ENCODE data around the gene KCND2.

KCND2 gene

DNA sequence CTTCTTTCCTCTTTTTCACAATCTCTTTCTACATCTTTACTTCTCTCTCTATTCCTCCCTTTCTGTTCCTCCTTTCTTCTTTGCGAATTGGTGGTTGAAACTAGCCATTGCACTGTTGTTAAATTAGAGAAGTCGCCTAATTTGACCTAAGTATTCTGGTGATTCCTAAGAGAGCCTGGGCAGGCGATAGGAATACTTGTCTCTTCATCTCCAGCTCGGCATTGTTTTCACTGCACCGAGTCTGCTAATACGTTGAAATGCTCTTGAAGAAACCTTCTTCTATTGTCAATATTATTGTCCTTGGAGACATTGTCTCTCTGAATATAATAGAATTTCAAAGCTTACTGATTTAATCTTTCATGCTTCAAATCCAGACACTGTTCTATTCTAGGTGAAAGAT, 31.7 kb downstream of the KCND2 start:
- H3K4me2 ChIP-seq (ENCODE audit: low read length) = no peak overlapping the region
- no peaks in the 10 kb centered on the region for H3K36me3 ChIP-seq (ENCODE audit: control insufficient read depth, insufficient read depth, low read length)
- TF ChIP-seq, protein P1, sequence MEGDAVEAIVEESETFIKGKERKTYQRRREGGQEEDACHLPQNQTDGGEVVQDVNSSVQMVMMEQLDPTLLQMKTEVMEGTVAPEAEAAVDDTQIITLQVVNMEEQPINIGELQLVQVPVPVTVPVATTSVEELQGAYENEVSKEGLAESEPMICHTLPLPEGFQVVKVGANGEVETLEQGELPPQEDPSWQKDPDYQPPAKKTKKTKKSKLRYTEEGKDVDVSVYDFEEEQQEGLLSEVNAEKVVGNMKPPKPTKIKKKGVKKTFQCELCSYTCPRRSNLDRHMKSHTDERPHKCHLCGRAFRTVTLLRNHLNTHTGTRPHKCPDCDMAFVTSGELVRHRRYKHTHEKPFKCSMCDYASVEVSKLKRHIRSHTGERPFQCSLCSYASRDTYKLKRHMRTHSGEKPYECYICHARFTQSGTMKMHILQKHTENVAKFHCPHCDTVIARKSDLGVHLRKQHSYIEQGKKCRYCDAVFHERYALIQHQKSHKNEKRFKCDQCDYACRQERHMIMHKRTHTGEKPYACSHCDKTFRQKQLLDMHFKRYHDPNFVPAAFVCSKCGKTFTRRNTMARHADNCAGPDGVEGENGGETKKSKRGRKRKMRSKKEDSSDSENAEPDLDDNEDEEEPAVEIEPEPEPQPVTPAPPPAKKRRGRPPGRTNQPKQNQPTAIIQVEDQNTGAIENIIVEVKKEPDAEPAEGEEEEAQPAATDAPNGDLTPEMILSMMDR (IDR thresholded peaks at IDR 0.05) = no peak
- H3K9ac ChIP-seq = no peak overlapping the region
- no peaks in the 10 kb centered on the region for H3K9me3 ChIP-seq (ENCODE audit: control insufficient read depth, low read length)
- H3K4me3 ChIP-seq (ENCODE audit: low read depth, low read length) = no peak overlapping the region
- no peaks in the 10 kb centered on the region for H3K27me3 ChIP-seq (ENCODE audit: control insufficient read depth, insufficient read depth, low read length)
- H3K27ac ChIP-seq = no peak overlapping the region
- no peaks in the 10 kb centered on the region for H3K79me2 ChIP-seq
- H3K4me1 ChIP-seq = no peaks in the 10 kb centered on the region
- H2AFZ ChIP-seq = no peak overlapping the region

- Histone ChIP-seq H2AFZ (no peak overlapping the region), H3K27me3 (ENCODE audit: control insufficient read depth, insufficient read depth, low read length) (no peaks in the 10 kb centered on the region), H3K4me3 (ENCODE audit: low read depth, low read length) (no peak overlapping the region), H3K4me1 (no peaks in the 10 kb centered on the region), H3K36me3 (ENCODE audit: control insufficient read depth, insufficient read depth, low read length) (no peaks in the 10 kb centered on the region), H3K4me2 (ENCODE audit: low read length) (no peak overlapping the region), H3K9ac (no peak overlapping the region), H3K79me2 (no peaks in the 10 kb centered on the region), H3K27ac (no peak overlapping the region), H3K9me3 (ENCODE audit: control insufficient read depth, low read length) (no peaks in the 10 kb centered on the region)
- TF ChIP-seq, protein P1 (IDR thresholded peaks at IDR 0.05) = no peak
Measured at GRCh38 chr7:120307991-120308545, 35.1 kb downstream of the KCND2 start.

GRCh38 chr7:120311028-120311788, 38.2 kb downstream of the KCND2 start:
- Histone ChIP-seq H2AFZ (no peak overlapping the region), H3K36me3 (ENCODE audit: control insufficient read depth, insufficient read depth, low read length) (no peaks in the 10 kb centered on the region), H3K9ac (no peak overlapping the region), H3K27ac (no peak overlapping the region), H3K4me3 (ENCODE audit: low read depth, low read length) (no peak overlapping the region), H3K79me2 (no peaks in the 10 kb centered on the region), H3K4me1 (no peaks in the 10 kb centered on the region), H3K9me3 (ENCODE audit: control insufficient read depth, low read length) (no peaks in the 10 kb centered on the region), H3K27me3 (ENCODE audit: control insufficient read depth, insufficient read depth, low read length) (no peaks in the 10 kb centered on the region), H3K4me2 (ENCODE audit: low read length) (no peak overlapping the region)
- TF ChIP-seq, protein P1 (IDR thresholded peaks at IDR 0.05) = no peak

DNA sequence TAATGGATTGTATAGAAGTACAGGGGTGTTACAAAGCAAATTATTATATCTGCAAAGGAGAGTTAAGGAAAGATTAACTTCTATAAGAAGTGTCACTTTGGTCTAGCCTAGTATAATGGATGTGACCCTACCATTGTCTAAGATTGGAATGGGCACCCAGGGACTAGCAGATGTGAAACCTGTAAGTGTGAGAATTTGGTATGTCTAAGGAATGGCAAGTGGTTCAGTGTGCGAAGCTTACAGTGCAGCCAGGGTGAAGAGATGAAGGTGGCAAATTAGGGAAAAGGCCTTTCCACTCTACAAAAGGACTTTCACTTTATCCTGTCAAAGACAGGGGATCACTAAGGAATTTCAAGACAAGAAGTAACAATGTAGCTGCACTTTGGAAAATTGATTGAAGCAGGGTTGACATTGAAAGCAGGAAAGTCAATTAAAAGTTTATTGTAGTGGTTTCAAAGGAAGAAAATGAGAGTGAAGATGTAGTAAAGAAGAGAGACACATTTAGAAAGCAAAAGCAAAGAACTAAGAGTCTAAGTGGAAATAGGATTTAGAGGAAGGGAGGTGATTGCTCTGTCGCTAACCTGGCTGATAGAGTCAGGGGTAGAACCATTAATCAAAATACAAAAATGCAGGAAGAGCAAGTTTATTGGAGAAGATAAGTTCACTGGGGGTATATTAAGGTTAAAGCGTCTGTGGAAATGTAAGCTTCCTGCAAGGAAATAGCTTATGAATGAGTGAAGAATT, 47.4 kb downstream of the KCND2 start:
- Histone ChIP-seq H3K4me2 (ENCODE audit: low read length) (no peak overlapping the region), H3K9me3 (ENCODE audit: control insufficient read depth, low read length) (no peaks in the 10 kb centered on the region), H3K9ac (no peak overlapping the region), H3K27me3 (ENCODE audit: control insufficient read depth, insufficient read depth, low read length) (no peaks in the 10 kb centered on the region), H3K4me3 (ENCODE audit: low read depth, low read length) (no peak overlapping the region), H3K36me3 (ENCODE audit: control insufficient read depth, insufficient read depth, low read length) (no peaks in the 10 kb centered on the region), H3K79me2 (no peaks in the 10 kb centered on the region), H3K27ac (no peak overlapping the region), H3K4me1 (no peaks in the 10 kb centered on the region), H2AFZ (no peak overlapping the region)
- TF ChIP-seq, protein P1 (IDR thresholded peaks at IDR 0.05) = no peak

All from parathyroid adenoma (tissue), 2 donors.